ENCODE data around the gene POP4.

- TF ChIP-seq STAT5B (CRISPR knock-in tag; IDR thresholded peaks at IDR 0.05), result no peak
- no peak for TF ChIP-seq CTCF (IDR thresholded peaks at IDR 0.05 in 2 of 3, conservative IDR thresholded peaks at IDR 0.05 in 1 of 3; ENCODE audit: insufficient read depth in 2 of 3, low read depth in 1 of 3, low read length in 3 of 3)
- TF ChIP-seq EP300 (IDR thresholded peaks at IDR 0.05; ENCODE audit: low read length), result no peak
- no peak for TF ChIP-seq JUNB (CRISPR knock-in tag; conservative IDR thresholded peaks at IDR 0.05)
- no peak for TF ChIP-seq EZH2 (IDR thresholded peaks at IDR 0.05; ENCODE audit: borderline replicate concordance, low read depth, low read length)
- no peak for TF ChIP-seq ZNF280B (CRISPR knock-in tag; IDR thresholded peaks at IDR 0.05)
- no peak for TF ChIP-seq NRF1 (conservative IDR thresholded peaks at IDR 0.05 in 1 of 2, IDR thresholded peaks at IDR 0.05 in 1 of 2)
- no peak for TF ChIP-seq DPF2 (IDR thresholded peaks at IDR 0.05)
These were observed 19.0 kb upstream of the POP4 start for GRCh38 chr19:29587059-29587458.

All from K562 (cell line).